ENCODE data around the gene MAGI1. TPM values are rescaled to one million over a fixed set of nuclear protein-coding genes. Genes with fewer than 3 reads are reported as not detected.

MAGI1 gene
- total RNA-seq, 1 experiment from 2014 or later, result 0.77 TPM

GRCh38 chr3:65318231-65318630 is 720.5 kb downstream of the MAGI1 start:
- in situ Hi-C loops (cut with HindIII; ENCODE audit: low pct_unique_long_range_greater_than_20kb, low sequenced_read_pairs), result no loop called here
- DNase-seq (ENCODE audit: low read depth, low spot score), result no peak

GRCh38 chr3:65314916-65315315 is 723.8 kb downstream of the MAGI1 start:
- in situ Hi-C loops (cut with HindIII; ENCODE audit: low pct_unique_long_range_greater_than_20kb, low sequenced_read_pairs), result no loop called here
- DNase-seq (ENCODE audit: low read depth, low spot score), result no peak

GRCh38 chr3:65314269-65314668 is 724.4 kb downstream of the MAGI1 start:
- in situ Hi-C loops (cut with HindIII; ENCODE audit: low pct_unique_long_range_greater_than_20kb, low sequenced_read_pairs), result no loop called here
- no peak for DNase-seq (ENCODE audit: low read depth, low spot score)

- in situ Hi-C loops (cut with HindIII; ENCODE audit: low pct_unique_long_range_greater_than_20kb, low sequenced_read_pairs), result no loop called here
- DNase-seq (ENCODE audit: low read depth, low spot score), result no peak
These were observed 725.1 kb downstream of the MAGI1 start for GRCh38 chr3:65313666-65314065.

GRCh38 chr3:65305836-65306235 is 732.9 kb downstream of the MAGI1 start:
- in situ Hi-C loops (cut with HindIII; ENCODE audit: low pct_unique_long_range_greater_than_20kb, low sequenced_read_pairs), result no loop called here
- DNase-seq (ENCODE audit: low read depth, low spot score), result no peak

Small RNAs within 50 kb of the gene (small RNA-seq; reads per million reads assigned to genes)
- 0 reads per million in 2 experiments for gene RF00019

Other genes with a start within 250 kb of the MAGI1 start
- gene SLC25A26, start 182.1 kb upstream of the MAGI1 start, total RNA-seq (2014; rRNA removed; shearing (Covaris generic)), result 26.5 and 32.7 TPM in 2 replicates